PC-9 (cell line): ENCODE measurements around the gene KPRP.

Source experiments
- EZH2 ChIP-seq: fragments of 200-600 bp; sonication (generic); IDR thresholded peaks from 2 replicates; pipeline ENCODE4 v1.8.0; 2017; ENCODE audit warnings: antibody characterized with exemption, low read depth
- TF ChIP-seq, protein P1 (sequence below): fragments of 200-600 bp; sonication (generic); conservative IDR thresholded peaks from 2 replicates; pipeline ENCODE4 v1.6.1; 2017; ENCODE audit warnings: mixed run types, antibody characterized with exemption, mild to moderate bottlenecking, moderate library complexity

- TF ChIP-seq, protein P1, sequence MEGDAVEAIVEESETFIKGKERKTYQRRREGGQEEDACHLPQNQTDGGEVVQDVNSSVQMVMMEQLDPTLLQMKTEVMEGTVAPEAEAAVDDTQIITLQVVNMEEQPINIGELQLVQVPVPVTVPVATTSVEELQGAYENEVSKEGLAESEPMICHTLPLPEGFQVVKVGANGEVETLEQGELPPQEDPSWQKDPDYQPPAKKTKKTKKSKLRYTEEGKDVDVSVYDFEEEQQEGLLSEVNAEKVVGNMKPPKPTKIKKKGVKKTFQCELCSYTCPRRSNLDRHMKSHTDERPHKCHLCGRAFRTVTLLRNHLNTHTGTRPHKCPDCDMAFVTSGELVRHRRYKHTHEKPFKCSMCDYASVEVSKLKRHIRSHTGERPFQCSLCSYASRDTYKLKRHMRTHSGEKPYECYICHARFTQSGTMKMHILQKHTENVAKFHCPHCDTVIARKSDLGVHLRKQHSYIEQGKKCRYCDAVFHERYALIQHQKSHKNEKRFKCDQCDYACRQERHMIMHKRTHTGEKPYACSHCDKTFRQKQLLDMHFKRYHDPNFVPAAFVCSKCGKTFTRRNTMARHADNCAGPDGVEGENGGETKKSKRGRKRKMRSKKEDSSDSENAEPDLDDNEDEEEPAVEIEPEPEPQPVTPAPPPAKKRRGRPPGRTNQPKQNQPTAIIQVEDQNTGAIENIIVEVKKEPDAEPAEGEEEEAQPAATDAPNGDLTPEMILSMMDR = no peak
- no peak for TF ChIP-seq EZH2
These were observed 11.2 kb downstream of the KPRP start for GRCh38 chr1:152768847-152769533.
